Measurements from ENCODE around the gene PARD6A.

Gene PARD6A

DNA sequence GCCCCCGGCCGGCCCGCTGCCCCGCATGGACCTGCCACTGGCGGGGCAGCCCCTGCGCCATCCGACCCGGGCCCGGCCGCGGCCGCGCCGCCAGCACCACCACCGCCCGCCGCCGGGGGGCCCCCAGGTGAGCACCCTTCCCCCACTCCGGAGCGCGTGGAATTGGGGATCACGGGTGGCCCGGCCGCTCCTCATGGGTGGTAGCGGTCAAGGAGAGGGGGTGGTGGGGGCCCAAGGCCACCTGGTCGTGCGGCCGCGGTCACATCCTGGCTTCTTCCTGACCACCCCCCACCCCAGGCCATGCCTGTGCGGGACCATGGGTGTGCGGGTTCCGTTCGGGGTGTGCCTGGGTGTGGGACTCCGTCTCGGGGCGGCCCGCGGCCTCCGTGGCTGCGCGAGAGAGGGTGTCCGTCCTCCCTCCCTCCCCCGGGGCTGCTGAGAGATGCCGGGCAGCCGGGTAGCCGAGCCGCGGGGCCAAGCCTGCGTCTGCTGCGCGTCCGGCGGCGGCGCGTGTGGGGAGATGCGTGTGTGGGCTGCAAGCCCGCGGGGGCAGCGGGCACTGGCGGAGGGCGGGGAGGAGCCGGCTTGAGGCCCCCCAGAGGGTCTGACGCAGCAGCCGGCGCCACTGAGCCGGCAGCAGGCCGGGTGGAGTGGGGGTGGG lies 7.5 kb upstream of the PARD6A start:
- no peak for DNase-seq (ENCODE audit: low read depth)
- H3K4me3 ChIP-seq (ENCODE audit: low read depth, low read length): peak overlapping the region; percentile 64

DNA sequence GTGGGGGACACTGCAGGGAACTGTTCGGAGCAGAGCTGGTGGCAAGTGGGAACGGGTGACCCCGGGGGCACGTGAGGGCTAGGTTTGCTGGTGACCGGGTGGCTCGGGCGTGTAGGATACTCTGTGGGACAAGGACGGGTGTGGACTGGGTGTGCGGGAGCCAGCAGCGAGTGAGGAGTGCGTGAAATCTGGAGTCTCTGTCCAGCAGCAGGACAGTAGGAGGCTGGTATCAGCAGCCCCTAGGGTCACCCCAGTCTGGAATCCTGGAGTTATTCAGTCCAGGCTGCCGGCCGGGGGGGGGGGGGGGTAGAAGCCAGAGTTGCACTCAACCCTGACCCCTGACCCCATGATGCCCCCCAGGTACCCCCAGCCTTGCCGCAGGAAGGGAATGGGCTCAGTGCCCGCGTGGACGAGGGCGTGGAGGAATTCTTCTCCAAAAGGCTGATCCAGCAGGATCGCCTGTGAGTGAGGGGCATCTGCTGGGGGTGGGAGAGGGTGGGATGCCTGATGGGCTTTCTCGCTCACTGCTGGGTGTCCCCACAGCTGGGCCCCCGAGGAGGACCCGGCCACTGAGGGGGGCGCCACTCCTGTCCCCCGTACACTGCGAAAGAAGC lies 6.9 kb upstream of the PARD6A start:
- peak overlapping the region; percentile 64 for H3K4me3 ChIP-seq (ENCODE audit: low read depth, low read length)
- DNase-seq (ENCODE audit: low read depth): no peak

DNA sequence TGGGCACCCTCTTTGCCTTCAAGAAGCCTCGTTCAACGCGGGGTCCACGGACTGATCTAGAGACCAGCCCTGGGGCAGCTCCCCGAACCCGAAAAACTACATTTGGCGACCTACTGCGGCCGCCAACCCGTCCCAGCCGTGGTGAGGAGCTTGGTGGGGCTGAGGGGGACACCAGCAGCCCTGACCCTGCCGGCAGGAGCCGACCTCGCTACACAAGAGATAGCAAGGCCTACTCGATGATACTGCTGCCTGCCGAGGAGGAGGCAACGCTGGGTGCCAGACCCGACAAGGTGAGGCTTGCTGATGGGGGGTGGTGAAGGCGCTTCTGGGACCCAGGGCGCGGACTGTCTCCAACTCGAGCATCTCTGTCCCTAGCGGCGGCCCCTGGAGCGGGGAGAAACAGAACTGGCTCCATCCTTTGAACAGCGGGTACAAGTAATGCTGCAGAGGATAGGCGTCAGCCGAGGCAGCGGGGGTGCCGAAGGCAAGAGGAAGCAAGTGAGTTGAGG lies 6.3 kb upstream of the PARD6A start:
- no peak overlapping the region for H3K4me3 ChIP-seq (ENCODE audit: low read depth, low read length)
- no peak for DNase-seq (ENCODE audit: low read depth)

DNA sequence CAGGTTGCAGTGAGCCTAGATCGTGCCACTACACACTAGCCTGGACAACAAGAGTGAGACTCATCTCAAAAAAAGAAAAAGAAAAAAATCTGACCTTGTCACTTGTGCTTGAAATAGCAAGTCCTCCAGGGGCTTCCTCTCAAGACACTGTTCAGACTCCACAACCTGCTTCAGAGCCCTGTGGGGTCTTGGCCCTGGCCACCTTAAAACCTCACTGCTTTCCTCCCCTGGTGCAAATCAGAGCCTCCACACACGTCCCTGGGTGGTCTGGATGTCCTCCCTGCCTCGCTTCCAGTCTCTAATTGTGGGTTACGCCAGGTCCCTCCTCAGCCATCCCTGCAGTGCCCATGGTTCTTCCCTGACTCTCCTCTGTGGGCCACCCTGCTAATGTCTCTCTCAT lies 5.4 kb upstream of the PARD6A start:
- H3K4me3 ChIP-seq (ENCODE audit: low read depth, low read length): no peak overlapping the region
- no peak for DNase-seq (ENCODE audit: low read depth)

DNA sequence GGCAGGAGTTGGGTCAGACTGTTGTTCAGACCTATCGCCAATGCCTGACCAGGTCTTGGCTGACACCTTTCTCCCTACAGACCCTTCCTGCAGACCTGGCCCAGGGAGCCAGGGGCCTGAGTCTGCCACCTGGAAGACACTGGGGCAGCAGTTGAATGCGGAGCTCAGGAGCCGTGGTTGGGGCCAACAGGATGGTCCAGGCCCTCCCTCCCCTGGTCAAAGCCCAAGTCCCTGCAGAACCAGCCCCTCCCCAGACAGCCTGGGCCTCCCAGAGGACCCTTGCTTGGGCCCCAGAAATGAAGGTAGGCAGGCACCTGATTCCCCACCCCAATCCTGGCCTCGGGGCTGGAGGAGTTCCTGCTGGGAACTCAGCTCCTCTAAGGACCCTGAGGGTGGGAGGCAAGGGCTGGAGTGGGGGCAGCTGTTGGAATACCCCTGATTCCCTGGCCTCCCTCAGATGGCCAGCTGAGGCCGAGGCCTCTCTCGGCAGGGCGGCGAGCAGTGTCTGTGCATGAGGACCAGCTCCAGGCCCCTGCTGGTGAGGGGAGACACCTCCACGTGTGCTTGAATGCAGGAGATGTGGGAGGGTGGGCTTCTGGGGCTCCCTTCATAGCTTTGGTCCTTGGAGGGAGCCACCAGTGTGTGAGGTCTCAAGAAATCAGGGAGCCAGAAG lies 4.3 kb upstream of the PARD6A start:
- DNase-seq (ENCODE audit: low read depth): no peak
- H3K4me3 ChIP-seq (ENCODE audit: low read depth, low read length): no peak overlapping the region

DNA sequence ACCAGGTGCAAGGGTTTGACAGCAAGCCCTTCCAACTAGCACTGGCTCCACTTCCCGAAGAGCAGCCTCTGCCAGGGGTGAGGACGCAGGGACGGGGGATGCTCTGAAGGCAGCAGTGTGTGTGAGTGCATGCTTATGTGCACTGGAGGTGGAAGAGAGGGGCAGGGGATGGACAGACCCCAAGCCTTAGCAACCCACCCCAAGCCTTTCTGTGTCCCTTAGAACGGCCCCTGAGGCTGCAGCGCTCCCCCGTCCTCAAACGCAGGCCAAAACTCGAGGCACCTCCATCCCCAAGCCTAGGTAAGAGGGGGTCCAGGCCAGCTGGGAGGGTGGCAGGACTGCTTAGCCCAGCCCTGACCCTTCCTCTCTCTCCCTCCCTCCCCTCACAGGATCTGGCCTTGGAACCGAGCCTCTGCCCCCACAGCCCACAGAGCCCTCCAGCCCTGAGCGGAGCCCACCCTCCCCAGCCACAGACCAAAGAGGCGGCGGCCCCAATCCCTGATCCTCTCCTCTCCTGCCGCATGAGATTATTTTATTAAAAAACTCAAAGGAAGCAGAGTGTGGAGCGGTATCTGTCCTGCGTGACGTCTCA lies 3.6 kb upstream of the PARD6A start:
- no peak for DNase-seq (ENCODE audit: low read depth)
- no peak overlapping the region for H3K4me3 ChIP-seq (ENCODE audit: low read depth, low read length)

DNA sequence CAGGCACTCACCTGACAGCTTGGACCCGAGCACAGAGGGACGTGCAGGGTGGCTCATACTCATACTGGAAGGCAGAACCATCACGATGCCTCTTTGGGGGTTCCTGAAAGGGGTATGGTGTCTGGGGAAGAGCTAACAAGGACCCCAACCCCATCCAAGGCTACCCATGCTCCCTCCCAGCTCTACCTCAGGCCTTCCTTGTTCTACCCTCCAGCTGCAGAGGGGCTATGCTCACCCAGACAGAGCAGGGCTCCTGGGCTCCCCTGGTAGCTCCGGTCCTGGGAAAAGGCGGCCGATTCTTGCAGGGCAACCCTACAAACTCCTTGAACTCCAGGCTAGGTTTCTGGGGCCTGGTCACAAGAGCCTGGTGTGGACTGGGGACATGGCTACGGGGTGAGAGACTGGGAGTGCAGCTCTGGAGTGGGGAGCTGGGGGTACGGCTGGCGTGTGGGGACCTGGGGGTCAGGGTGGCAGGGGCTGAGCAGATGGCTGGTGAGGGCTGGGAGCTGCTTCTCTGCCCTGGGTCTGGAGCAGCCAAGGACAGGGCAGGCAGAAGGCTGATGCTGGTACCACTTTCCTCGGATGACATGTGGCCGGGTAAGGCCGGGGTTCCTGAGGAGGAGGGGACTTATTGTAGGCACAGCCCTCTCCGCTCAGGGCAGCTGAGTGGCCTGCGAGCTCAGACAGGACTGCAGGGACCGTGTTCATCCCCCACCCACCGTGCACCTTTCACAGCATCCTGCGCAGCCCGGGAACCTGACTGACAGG lies 2.8 kb upstream of the PARD6A start:
- H3K4me3 ChIP-seq (ENCODE audit: low read depth, low read length): no peak overlapping the region
- no peak for DNase-seq (ENCODE audit: low read depth)

DNA sequence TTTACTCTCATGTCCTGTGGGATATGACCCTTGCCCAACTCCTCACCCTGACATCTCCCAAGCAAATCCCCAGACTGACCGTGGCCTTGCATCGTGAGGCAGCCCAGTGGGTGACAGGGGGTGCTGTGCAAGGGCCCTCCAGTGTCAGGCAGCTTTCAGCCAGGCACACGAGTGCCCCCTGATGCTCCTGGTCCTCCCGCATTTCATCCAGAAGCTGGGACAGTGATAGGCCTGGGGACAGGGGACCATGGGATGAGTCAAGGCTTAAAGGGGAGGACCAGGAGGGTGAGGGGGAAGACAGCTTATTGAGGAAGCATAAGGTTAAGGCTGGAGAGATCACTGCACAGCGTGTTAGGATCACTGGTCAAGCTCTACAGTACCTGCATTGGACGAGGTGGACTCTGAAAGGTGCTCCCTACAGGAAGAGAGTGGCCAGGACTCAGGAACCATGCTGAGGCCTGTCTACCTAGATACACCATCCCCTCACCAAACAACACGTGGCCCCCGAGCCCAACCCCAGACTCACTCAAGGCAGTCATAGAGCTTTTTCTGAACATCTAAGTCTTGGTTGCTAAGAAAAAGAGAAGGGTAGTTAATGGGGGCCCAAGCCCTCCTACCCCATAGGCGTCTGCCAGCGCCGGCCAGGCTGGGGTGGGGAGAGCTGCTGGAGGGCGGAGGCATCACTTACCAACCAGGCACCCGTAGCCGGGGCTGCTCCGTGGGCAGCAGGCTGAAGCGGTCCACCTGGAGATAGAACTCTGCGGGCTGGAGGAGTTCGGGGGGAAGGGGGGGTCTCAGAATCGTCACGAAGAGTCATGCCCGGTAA lies 1.7 kb upstream of the PARD6A start:
- DNase-seq (ENCODE audit: low read depth): no peak
- H3K4me3 ChIP-seq (ENCODE audit: low read depth, low read length): peak overlapping the region; percentile 90

DNA sequence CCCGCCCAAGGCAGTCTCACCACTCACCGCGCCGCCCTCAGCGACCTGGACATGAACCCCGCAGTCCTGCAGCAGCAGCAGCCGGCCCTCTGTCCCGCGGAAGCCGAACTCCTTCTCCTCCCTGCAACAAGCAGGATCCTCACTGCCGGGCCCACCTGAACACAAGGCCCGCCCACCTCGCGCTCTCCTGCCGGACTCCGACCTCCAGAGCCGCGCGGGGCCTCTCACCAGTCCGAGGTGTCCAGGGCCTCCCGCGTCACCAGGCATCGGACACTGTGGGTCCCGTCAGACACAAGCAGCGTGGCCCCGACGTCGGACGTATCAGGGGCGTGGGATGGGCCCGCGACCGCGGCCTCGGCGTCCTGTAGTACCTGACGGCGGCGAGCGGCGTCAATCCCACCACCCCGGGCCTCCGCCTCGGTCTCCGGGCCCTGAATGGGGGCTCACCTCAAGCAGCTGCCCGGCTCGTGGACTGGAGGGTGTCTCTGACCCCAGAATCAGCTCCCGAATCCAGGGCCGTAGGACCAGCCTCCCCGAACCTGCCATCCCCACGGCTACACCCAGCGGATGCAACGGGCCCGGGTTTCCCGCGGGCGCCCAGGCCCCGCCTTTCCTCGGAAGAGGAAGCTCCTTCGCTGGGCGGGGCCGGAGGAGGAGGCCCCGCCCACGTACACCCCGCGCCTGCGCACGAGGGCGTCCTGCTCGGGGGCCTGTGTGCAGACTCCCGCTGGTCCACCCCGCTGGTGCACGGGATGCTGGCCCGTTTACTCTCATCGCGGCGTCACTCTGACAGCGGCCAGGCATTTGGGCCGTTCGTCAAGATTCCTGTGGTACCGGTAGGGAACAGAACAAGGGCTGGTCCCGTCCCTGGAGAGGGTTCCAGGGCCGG lies 841 bp upstream of the PARD6A start, which contains the start of gene ACD:
Gene ACD (minus strand): TSS at position 586 of the 889 bp plus-strand sequence. CDS start 40 bp downstream, at position 546.
- H3K4me3 ChIP-seq (ENCODE audit: low read depth, low read length): peak within 1 kb of the TSS; percentile 90
- peak; percentile 51 for DNase-seq (ENCODE audit: low read depth)

DNA sequence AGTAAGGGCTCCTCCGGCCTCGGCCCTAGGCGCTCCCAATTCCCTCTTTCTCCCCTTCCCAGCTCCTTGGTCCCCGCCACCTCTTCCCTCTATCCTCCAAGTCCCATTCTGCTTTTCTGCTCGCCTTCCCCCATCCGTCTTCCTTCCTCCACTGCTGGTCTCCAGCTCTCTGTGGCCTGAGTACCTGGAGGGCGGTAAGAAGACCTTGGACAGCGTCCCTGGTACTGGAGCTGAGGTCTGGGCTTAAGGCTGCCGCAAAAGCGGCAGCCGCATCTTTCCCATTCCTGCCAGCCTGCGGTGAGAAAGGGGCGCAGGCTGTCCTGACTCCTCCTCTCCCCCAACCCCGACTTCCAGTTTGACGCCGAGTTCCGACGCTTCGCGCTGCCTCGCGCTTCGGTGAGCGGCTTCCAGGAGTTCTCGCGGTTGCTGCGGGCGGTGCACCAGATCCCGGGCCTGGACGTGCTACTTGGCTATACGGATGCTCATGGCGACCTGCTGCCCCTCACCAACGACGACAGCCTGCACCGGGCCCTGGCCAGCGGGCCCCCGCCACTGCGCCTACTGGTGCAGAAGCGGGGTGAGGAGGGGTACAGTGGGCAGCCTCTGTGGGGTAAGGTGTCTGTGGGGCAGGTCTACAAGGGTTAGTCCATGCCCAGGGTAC lies 471 bp downstream of the PARD6A start:
- H3K4me3 ChIP-seq (ENCODE audit: low read depth, low read length): peak overlapping the region; percentile 90
- DNase-seq (ENCODE audit: low read depth): no peak

DNA sequence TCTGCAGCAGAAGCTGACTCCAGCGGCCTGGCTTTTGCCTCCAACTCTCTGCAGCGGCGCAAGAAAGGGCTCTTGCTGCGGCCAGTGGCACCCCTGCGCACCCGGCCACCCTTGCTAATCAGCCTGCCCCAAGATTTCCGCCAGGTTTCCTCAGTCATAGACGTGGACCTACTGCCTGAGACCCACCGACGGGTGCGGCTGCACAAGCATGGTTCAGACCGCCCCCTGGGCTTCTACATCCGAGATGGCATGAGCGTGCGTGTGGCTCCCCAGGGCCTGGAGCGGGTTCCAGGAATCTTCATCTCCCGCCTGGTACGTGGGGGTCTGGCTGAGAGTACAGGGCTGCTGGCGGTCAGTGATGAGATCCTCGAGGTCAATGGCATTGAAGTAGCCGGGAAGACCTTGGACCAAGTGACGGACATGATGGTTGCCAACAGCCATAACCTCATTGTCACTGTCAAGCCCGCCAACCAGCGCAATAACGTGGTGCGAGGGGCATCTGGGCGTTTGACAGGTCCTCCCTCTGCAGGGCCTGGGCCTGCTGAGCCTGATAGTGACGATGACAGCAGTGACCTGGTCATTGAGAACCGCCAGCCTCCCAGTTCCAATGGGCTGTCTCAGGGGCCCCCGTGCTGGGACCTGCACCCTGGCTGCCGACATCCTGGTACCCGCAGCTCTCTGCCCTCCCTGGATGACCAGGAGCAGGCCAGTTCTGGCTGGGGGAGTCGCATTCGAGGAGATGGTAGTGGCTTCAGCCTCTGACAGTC lies 1.3 kb downstream of the PARD6A start:
- DNase-seq (ENCODE audit: low read depth): no peak
- no peak overlapping the region for H3K4me3 ChIP-seq (ENCODE audit: low read depth, low read length)

DNA sequence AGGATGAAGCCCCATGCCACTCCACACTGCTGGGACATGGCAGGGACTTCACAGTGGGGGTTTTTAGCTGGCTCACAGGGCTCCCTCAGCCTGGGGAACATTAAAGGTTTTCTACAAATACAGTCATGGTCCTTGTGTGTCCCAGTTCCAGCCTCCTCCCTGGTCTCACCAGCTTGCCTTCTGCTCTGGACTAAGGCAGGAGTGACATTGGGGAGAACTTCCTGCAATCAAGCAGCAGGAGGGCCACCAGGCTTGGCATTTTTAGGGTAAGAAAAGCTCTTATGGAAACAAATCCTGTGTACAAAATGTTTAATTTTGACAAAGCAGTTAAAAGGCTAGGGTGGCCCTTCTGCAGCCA lies 1.9 kb downstream of the PARD6A start:
- no peak for DNase-seq (ENCODE audit: low read depth)
- H3K4me3 ChIP-seq (ENCODE audit: low read depth, low read length): no peak overlapping the region

DNA sequence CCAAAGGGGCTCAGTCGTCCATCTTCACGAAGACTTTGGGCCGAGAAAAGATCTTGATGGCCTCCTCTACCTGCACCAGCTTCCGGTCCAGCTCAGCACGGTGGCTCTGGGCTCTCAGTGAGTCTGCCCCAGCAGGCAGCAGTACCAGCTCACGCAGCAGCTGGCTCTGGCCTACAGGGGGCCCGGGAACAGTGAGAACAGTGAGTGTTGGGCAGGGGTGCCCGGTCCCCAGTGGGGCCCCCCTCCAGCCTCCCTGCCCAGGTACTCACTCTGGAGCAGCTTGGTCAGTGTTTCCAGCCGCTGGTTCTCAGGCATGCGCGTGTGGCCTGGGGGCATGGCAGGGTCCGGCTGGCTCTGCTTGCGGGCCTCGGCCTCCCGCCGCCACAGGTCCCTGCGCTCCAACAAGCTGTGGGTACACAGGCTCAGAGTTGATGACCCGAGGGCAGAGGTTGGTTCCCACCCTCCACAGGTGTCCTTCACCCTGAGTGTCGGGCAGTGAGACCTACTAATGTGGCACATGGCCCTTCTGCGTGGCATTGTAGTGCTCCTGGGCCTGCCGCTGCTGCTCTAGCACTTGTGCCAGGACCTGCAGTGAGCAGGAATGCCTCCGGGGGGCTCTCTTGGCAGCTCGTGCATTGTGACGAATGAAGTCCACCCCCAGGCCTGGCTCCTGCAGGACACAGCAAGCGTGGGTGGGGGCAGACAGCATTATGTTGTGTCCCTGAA lies 2.6 kb downstream of the PARD6A start:
- no peak for DNase-seq (ENCODE audit: low read depth)
- no peak overlapping the region for H3K4me3 ChIP-seq (ENCODE audit: low read depth, low read length)

DNA sequence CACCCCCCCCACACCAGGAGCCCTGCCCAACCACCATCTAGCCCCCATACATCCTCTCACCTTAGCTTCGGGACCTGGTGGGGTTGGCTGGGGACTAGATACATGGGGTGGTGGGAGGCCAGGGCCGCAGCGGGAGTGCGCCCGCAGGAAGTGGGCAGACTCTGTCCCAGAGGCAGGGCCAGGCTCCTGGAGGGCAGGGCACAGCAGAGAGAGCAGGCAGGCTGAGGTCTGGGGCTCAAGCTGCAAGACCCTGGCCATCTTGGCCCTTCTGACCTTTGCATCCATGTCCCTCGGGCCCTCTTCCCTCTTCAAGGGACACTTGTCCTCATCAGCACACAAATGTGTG lies 3.1 kb downstream of the PARD6A start:
- H3K4me3 ChIP-seq (ENCODE audit: low read depth, low read length): no peak overlapping the region
- DNase-seq (ENCODE audit: low read depth): no peak

DNA sequence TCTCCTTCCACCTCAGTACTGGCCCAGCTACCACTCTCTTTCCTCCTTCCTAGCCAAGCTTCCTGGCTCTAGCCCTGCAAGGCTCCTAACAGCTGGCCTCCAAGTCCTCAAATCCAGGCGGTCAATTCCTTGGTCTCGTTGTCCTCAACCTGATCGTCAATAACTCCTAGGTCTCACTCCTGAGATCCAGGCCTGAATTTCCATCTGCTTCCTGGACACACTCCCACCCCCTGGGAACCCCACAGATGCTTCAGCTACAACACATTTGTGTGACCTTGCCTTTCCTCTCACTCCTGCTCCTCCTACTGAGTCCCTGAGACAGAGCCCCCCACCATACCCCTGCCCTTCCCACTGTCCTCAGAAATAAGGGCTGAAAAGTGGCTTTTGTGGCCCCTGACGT lies 3.5 kb downstream of the PARD6A start:
- DNase-seq (ENCODE audit: low read depth): no peak
- no peak overlapping the region for H3K4me3 ChIP-seq (ENCODE audit: low read depth, low read length)

DNA sequence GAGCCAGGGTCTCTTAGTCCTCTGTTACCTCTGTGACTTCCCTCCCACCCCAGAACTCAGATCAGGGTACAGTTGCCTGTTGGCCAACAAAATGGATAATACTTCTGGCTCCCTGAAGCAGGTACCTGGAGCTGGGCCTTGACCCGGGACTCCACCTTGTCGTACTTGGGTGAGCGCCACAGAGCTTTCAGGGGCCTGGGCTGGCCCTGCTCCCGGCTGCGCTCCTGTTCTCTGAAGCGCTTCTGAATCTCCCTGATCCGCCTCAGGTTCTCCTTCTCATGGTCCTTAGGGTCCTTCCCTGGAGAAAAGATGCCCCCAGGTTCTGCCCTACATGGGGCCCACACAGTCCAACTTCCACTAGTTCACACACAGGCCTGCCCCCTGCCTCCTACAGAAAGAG lies 4.1 kb downstream of the PARD6A start:
- no peak for DNase-seq (ENCODE audit: low read depth)
- no peak overlapping the region for H3K4me3 ChIP-seq (ENCODE audit: low read depth, low read length)

Data from skeletal muscle cell (primary cell).